ENCODE measurements around the gene APPL2.

APPL2 gene

GRCh38 chr12:105222726-105223351, 13.1 kb downstream of the APPL2 start:
- DNase-seq (ENCODE audit: low read depth): peak; percentile 46

- no peak for DNase-seq (ENCODE audit: low read depth)
These were observed 13.7 kb downstream of the APPL2 start for GRCh38 chr12:105222284-105222655.

- no peak for DNase-seq (ENCODE audit: low read depth)
These were observed 14.2 kb downstream of the APPL2 start for GRCh38 chr12:105221583-105222283.

- DNase-seq (ENCODE audit: low read depth): no peak
These were observed 15.1 kb downstream of the APPL2 start for GRCh38 chr12:105220929-105221290.

- DNase-seq (ENCODE audit: low read depth): no peak
These were observed 15.6 kb downstream of the APPL2 start for GRCh38 chr12:105220150-105220928.

GRCh38 chr12:105219261-105220028, 16.5 kb downstream of the APPL2 start:
- DNase-seq (ENCODE audit: low read depth): no peak

GRCh38 chr12:105218434-105218833, 17.5 kb downstream of the APPL2 start:
- no peak for DNase-seq (ENCODE audit: low read depth)

- DNase-seq (ENCODE audit: low read depth): peak; percentile 68
These were observed 21.2 kb downstream of the APPL2 start for GRCh38 chr12:105214670-105215375.

GRCh38 chr12:105214148-105214547, 21.8 kb downstream of the APPL2 start:
- DNase-seq (ENCODE audit: low read depth): peak; percentile 68

- peak; percentile 95 for DNase-seq (ENCODE audit: low read depth)
These were observed 23.5 kb downstream of the APPL2 start for GRCh38 chr12:105212438-105212837.

GRCh38 chr12:105209091-105209490, 26.9 kb downstream of the APPL2 start:
- no peak for DNase-seq (ENCODE audit: low read depth)

- peak; percentile 49 for DNase-seq (ENCODE audit: low read depth)
These were observed 29.1 kb downstream of the APPL2 start for GRCh38 chr12:105206686-105207374.

GRCh38 chr12:105205322-105206048, 30.5 kb downstream of the APPL2 start:
- no peak for DNase-seq (ENCODE audit: low read depth)

GRCh38 chr12:105204916-105205315, 31.1 kb downstream of the APPL2 start:
- peak; percentile 87 for DNase-seq (ENCODE audit: low read depth)

- no peak for DNase-seq (ENCODE audit: low read depth)
These were observed 31.8 kb downstream of the APPL2 start for GRCh38 chr12:105204127-105204526.

GRCh38 chr12:105202202-105202601, 33.8 kb downstream of the APPL2 start:
- DNase-seq (ENCODE audit: low read depth): no peak

- DNase-seq (ENCODE audit: low read depth): no peak
These were observed 34.7 kb downstream of the APPL2 start for GRCh38 chr12:105201299-105201698.

GRCh38 chr12:105200385-105200784, 35.6 kb downstream of the APPL2 start:
- no peak for DNase-seq (ENCODE audit: low read depth)

GRCh38 chr12:105198961-105199360, 37.0 kb downstream of the APPL2 start:
- DNase-seq (ENCODE audit: low read depth): no peak

- no peak for DNase-seq (ENCODE audit: low read depth)
These were observed 39.9 kb downstream of the APPL2 start for GRCh38 chr12:105196090-105196489.

All from EH (cell line).